SIG-M5 treated with dmso at 0.1 percent for 504 hours (cell line): ENCODE measurements around the gene HDAC4.

Source experiments
- DNase-seq: peaks from one replicate; lab custom pipeline; 2025; ENCODE audit not compliant: unreplicated experiment; lab: John Stamatoyannopoulos, UW

Gene HDAC4

GRCh38 chr2:239211396-239212094, 189.3 kb downstream of the HDAC4 start:
- no peak for DNase-seq

GRCh38 chr2:239209783-239210182, 191.0 kb downstream of the HDAC4 start:
- no peak for DNase-seq

- DNase-seq, result no peak
These were observed 192.2 kb downstream of the HDAC4 start for GRCh38 chr2:239208465-239209180.

GRCh38 chr2:239206851-239207250, 194.0 kb downstream of the HDAC4 start:
- DNase-seq, result no peak

- no peak for DNase-seq
These were observed 194.8 kb downstream of the HDAC4 start for GRCh38 chr2:239206042-239206441.

- no peak for DNase-seq
These were observed 195.8 kb downstream of the HDAC4 start for GRCh38 chr2:239204876-239205468.

- no peak for DNase-seq
These were observed 196.5 kb downstream of the HDAC4 start for GRCh38 chr2:239204136-239204875.

- DNase-seq, result no peak
These were observed 197.2 kb downstream of the HDAC4 start for GRCh38 chr2:239203443-239204135.

- DNase-seq, result no peak
These were observed 198.0 kb downstream of the HDAC4 start for GRCh38 chr2:239202836-239203235.

- no peak for DNase-seq
These were observed 198.5 kb downstream of the HDAC4 start for GRCh38 chr2:239202343-239202742.

- no peak for DNase-seq
These were observed 198.9 kb downstream of the HDAC4 start for GRCh38 chr2:239201884-239202283.

GRCh38 chr2:239201531-239201876, 199.3 kb downstream of the HDAC4 start:
- no peak for DNase-seq

GRCh38 chr2:239200646-239201530, 199.9 kb downstream of the HDAC4 start:
- DNase-seq, result no peak

GRCh38 chr2:239199041-239199768, 201.6 kb downstream of the HDAC4 start:
- DNase-seq, result no peak

- DNase-seq, result no peak
These were observed 202.6 kb downstream of the HDAC4 start for GRCh38 chr2:239198221-239198620.

- no peak for DNase-seq
These were observed 203.7 kb downstream of the HDAC4 start for GRCh38 chr2:239197146-239197545.

- DNase-seq, result no peak
These were observed 204.3 kb downstream of the HDAC4 start for GRCh38 chr2:239196474-239197021.

GRCh38 chr2:239195992-239196391, 204.8 kb downstream of the HDAC4 start:
- no peak for DNase-seq

GRCh38 chr2:239195318-239195871, 205.4 kb downstream of the HDAC4 start:
- no peak for DNase-seq
